ENCODE results near the gene PHF20. TPM values are rescaled to one million over a fixed set of nuclear protein-coding genes. Genes with fewer than 3 reads are reported as not detected.
"Not testable (repeated sequence)": the region's sequence is repeated elsewhere in the genome, so short reads cannot be mapped to it uniquely, and the experiment has no call there.

PHF20 gene
- total RNA-seq, 2 experiments from 2014 or later: 57.9 to 58.8 TPM

DNA sequence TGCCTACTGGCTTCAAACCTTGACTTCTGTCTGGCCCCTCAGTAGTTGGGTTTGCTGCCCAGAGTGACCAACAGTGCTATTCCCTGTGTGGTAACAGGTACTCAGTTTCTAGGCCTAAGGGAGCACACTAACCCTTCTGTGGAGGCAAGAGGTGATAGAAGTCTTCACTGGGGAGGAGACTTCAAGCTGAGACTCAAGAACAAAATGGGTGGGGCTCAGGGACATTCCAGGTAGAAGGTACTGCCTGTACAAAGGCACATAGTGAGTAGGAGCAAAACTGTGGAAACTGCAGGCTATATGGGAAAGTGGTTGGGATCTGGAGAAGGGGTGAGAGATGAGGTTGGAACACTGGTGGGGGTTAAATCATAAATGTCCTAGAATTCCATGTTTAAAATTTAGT lies 184.8 kb downstream of the PHF20 start:
- peaks cover 11% of the 10 kb centered on the region for H3K9me3 Mint-ChIP-seq
- no peaks in the 10 kb centered on the region for H3K27me3 Mint-ChIP-seq
- ATAC-seq: no peak
- H3K27ac Mint-ChIP-seq: no peak overlapping the region
- peak overlapping the region; percentile 15 for H3K4me3 Mint-ChIP-seq
- H3K4me1 Mint-ChIP-seq (ENCODE audit: low read depth): peaks cover 14% of the 10 kb centered on the region
- DNase-seq: no peak
- CTCF ChIA-PET: interaction anchor here (2.1 kb wide), 1 partner anchor 493 kb away, joined by 5 read pairs; no protein-coding TSS in a partner anchor
- intact Hi-C loops (cut with micrococcal nuclease): loop anchor here (10.0 kb wide), 1 partner anchor 342 kb away; the partner anchor contains the start of gene SPAG4
- H3K36me3 Mint-ChIP-seq (ENCODE audit: low read depth): peaks cover 11% of the 10 kb centered on the region
- POLR2A ChIA-PET: no interaction called here
- TF ChIP-seq, protein P1, sequence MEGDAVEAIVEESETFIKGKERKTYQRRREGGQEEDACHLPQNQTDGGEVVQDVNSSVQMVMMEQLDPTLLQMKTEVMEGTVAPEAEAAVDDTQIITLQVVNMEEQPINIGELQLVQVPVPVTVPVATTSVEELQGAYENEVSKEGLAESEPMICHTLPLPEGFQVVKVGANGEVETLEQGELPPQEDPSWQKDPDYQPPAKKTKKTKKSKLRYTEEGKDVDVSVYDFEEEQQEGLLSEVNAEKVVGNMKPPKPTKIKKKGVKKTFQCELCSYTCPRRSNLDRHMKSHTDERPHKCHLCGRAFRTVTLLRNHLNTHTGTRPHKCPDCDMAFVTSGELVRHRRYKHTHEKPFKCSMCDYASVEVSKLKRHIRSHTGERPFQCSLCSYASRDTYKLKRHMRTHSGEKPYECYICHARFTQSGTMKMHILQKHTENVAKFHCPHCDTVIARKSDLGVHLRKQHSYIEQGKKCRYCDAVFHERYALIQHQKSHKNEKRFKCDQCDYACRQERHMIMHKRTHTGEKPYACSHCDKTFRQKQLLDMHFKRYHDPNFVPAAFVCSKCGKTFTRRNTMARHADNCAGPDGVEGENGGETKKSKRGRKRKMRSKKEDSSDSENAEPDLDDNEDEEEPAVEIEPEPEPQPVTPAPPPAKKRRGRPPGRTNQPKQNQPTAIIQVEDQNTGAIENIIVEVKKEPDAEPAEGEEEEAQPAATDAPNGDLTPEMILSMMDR (IDR thresholded peaks at IDR 0.05): no peak

DNA sequence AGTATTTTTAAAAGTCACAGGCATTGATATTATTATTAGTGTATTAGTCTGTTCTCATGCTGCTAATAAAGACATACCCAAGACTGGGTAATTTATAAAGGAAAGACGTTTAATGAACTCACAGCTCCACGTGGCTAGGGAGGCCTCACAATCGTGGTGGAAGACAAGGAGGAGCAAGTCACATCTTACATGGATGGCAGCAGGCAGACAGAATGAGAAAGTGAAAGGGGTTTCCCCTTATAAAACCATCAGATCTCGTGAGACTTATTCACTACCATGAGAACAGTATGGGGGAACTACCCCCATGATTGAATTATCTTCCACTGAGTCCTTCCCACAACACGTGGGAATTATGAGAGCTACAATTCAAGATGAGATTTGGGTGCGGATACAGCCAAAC lies 187.5 kb downstream of the PHF20 start:
- H3K4me1 Mint-ChIP-seq (ENCODE audit: low read depth); H3K27ac Mint-ChIP-seq; DNase-seq; H3K27me3 Mint-ChIP-seq; H3K36me3 Mint-ChIP-seq (ENCODE audit: low read depth); H3K4me3 Mint-ChIP-seq; ATAC-seq; POLR2A ChIA-PET: not testable (repeated sequence)
- peaks cover 11% of the 10 kb centered on the region for H3K9me3 Mint-ChIP-seq
- CTCF ChIA-PET: interaction anchor here (1.0 to 4.3 kb wide), 4 partner anchors 13 to 36 kb away, joined by 3 to 22 read pairs (median 4); no protein-coding TSS in a partner anchor
- intact Hi-C loops (cut with micrococcal nuclease): loop anchor here (10.0 kb wide), 1 partner anchor 344 kb away; the partner anchor contains the start of gene SPAG4

DNA sequence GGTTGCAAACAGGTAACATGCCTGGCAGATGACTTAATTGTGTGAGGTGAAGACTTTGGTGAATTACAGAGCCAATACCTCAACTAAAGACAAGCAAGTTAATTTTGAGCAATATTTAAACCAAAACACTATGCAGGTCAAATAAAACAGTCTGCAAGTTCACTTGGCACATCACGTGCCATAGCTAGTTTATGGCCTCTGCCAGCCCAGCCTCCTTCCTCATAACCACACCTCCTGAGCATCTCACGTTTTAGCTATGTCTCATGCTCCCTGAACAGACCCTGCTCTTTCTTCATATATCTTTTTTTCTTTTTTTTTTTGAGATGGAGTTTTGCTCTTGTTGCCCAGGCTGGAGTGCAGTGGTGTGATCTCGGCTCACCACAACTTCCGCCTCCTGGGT lies 192.1 kb downstream of the PHF20 start:
- Mint-ChIP-seq H3K9me3 (peaks cover 8% of the 10 kb centered on the region), H3K27me3 (no peaks in the 10 kb centered on the region), H3K4me3 (no peak overlapping the region), H3K27ac (no peak overlapping the region), H3K36me3 (ENCODE audit: low read depth) (no peaks in the 10 kb centered on the region), H3K4me1 (ENCODE audit: low read depth) (no peaks in the 10 kb centered on the region)
- TF ChIP-seq, protein P1 (IDR thresholded peaks at IDR 0.05): no peak
- no peak for ATAC-seq
- CTCF ChIA-PET: interaction anchor here (1.5 kb wide), 1 partner anchor 29 kb away, joined by 6 read pairs; no protein-coding TSS in a partner anchor
- no peak for DNase-seq
- POLR2A ChIA-PET: interaction anchor here (0.6 to 1.8 kb wide), 2 partner anchors 9 to 245 kb away, joined by 3 to 6 read pairs; no protein-coding TSS in a partner anchor
- intact Hi-C loops (cut with micrococcal nuclease): no loop called here

DNA sequence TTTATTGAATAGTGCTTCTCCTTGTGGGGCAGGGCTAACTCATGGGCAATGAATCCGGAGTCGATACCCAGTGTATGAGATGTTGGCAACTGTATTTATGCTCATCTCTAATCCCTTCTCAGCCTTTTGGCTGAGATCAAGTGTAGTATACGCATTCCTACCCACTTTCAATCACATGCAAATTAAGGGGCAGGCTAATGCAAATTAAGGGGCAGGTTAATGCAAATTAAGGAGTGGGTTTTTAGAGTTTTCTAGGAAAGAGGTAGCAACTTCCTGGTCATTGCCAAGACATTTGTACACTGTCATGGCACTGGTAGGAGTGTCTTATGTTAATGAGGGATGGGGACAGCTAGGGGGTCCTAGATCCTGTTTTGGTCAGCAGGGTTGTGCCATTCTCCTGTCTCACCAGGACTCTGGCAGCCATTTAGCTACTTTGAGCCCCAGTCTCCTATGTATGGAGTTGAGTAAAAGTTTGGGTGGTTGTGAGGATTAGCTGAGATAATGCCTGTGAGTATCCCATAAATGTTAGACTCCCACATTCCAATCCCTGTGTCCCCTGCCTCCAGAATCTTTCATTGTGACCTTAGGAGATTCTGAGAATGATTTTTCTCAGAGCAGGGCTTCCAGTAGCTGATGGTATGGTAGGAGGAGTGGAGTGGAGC lies 196.3 kb downstream of the PHF20 start, which contains the start of gene CNBD2:
CNBD2 (plus strand) TSS at position 612 of the 662 bp plus-strand sequence. CDS start 173 bp downstream, outside the sequence.
- H3K27me3 Mint-ChIP-seq: no peaks in the 10 kb centered on the region
- intact Hi-C loops (cut with micrococcal nuclease): no loop called here
- ChIA-PET CTCF (interaction anchor here (0.6 to 3.2 kb wide), 3 partner anchors 13 to 148 kb away, joined by 3 to 17 read pairs (median 4); partner anchors contain the start of gene SCAND1), POLR2A (interaction anchor here (2.5 kb wide), 1 partner anchor 14 kb away, joined by 10 read pairs; the partner anchor contains the start of gene SCAND1)
- no peak for DNase-seq
- H3K4me1 Mint-ChIP-seq (ENCODE audit: low read depth): no peaks in the 10 kb centered on the region
- no peaks in the 10 kb centered on the region for H3K36me3 Mint-ChIP-seq (ENCODE audit: low read depth)
- ATAC-seq: no peak
- TF ChIP-seq, protein P1 (IDR thresholded peaks at IDR 0.05): no peak
- H3K27ac Mint-ChIP-seq: no peak within 1 kb of the TSS
- H3K4me3 Mint-ChIP-seq: no peak within 1 kb of the TSS
- no peaks in the 10 kb centered on the region for H3K9me3 Mint-ChIP-seq

DNA sequence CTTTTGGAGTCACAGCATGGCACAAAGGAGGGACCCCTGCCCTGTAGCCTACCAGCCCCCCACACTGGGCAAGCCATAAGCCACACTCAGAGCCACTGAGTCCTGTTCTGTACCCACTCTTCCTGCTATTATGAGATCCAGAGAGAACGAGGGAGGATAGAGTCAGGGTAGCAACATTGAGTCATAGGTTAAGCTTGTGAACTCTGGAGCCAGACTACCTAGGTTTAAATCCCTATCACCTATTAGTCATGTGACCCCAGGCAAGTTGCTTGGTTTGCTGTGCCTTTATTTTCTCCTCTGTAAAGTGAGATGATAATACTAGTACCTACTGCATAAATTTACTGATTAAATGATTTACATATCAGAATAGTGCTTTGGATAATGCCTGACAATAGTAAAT lies 197.1 kb downstream of the PHF20 start:
- intact Hi-C loops (cut with micrococcal nuclease): no loop called here
- Mint-ChIP-seq H3K27me3 (no peaks in the 10 kb centered on the region), H3K4me3 (no peak overlapping the region), H3K36me3 (ENCODE audit: low read depth) (no peaks in the 10 kb centered on the region), H3K27ac (no peak overlapping the region), H3K4me1 (ENCODE audit: low read depth) (no peaks in the 10 kb centered on the region), H3K9me3 (no peaks in the 10 kb centered on the region)
- DNase-seq (no peak), ATAC-seq (no peak)
- ChIA-PET POLR2A (interaction anchor here (1.1 kb wide), 1 partner anchor 14 kb away, joined by 4 read pairs; the partner anchor contains the start of gene SCAND1), CTCF (interaction anchor here (3.2 kb wide), 1 partner anchor 14 kb away, joined by 17 read pairs; the partner anchor contains the start of gene SCAND1)
- TF ChIP-seq, protein P1 (IDR thresholded peaks at IDR 0.05): no peak
